Activated gamma-delta T cell treated with Interleukin-2 at 50 U/mL for 16 hours (primary cell): ENCODE measurements around the gene PLSCR1.
"Not testable (repeated sequence)": the region's sequence is repeated elsewhere in the genome, so short reads cannot be mapped to it uniquely, and the experiment has no call there.

Source experiments
- DNase-seq: peaks from one replicate; pipeline ENCODE4 v3.0.0-alpha.2; 2020

PLSCR1 gene

DNA sequence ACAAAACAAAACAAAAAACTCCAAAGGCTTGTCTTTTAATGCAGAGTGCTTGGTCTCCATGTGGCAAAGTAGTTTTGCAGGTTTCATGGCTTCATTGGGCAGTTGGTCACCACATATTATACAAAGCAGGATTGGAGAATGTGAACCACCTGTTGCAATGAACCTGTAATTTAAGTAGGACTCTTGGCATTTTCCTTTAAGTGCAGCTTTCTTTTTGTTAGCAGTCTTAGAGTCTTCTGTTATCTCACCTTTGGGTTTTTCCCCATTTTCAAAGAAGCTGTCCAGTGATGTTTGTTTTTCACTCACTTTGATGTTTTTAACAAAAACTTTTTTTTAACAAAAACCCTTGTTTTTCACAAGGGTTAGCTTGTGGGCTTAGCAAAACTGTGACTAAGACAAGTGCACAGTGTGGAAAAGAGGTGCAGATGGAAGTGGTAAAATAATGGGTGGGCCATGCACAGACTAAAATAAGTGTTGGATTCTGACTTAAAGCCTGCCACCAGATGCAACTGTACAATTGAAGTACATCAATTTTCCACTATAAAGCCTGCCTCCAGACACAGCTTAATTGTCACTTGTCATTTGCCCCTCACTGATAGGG lies 2.9 kb upstream of the PLSCR1 start:
- DNase-seq: no peak

GRCh38 chr3:146546366-146546965 lies 2.1 kb upstream of the PLSCR1 start:
- DNase-seq: no peak

DNA sequence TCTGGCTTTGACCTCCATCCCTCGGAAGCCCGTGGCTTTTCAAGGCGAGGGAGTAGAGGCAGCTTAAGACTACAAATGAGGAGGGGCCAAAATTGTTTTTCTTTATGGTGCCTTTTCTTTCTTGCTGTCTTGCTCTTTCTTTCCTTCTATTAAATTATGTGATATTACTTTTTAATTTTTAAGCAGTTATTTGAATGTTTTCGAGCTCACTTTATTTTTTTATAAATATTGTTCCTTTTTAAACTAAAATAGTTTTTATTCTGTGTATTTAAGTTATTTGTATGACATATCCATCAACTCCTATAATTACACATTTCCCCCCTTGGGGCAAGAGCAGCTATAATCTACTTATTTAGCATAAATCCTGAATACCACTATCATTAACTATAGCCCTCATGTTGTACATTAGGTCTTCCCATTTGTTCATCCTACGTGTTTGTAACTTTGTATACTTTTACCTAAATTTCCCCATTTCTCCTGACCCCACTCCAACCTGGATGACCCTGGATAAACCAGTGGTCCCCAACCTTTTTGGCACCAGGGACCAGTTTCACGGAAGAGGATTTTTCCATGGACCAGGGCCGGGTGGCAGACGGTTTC lies 622 bp upstream of the PLSCR1 start:
- no peak for DNase-seq

DNA sequence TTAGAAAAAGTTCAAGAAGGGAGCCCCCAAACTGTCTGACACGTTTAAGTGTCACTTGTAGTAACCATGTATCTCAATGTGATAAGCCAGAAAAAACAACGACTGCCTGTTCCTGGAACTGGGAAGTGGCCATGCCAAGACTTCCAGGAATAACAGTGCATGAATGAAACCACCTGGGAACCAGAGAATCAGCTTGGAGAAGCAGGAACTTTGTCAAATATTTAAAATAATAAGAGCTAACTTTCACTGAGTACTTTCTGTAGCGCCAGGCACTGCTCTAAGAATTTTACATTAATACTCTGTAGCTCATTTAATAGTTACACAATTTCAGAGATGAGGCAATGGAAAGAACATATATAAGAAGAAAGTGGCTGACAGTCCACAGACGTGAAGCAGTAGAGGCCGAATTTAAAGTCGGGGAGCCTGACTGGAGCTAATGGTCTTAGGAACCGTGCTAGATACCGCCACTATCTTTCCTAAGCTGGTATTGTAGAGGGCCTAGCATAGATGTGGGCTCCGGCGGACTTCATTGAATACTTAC lies 876 bp downstream of the PLSCR1 start:
- DNase-seq: no peak

DNA sequence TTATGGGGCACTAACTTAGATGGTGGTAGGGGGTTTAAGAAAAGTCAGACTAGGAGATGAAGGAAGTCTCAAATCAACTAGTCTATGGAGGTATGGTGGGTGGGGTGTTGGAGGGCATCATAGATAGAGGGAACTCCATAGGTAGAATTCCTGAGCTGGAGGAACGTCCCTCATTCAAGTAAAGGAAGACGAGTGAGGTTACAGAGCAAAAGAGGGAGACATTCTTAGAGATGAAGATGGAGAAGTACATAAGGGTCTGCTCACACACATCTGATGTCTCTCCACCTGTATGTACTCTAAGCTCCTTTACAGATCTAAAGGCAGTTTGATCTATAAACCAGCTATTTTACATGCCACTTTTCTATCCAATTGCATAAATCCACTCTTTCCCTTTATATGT lies 1.4 kb downstream of the PLSCR1 start:
- no peak for DNase-seq

GRCh38 chr3:146542179-146542578 lies 2.2 kb downstream of the PLSCR1 start:
- DNase-seq: no peak

GRCh38 chr3:146540978-146541377 lies 3.4 kb downstream of the PLSCR1 start:
- no peak for DNase-seq

GRCh38 chr3:146540236-146540635 lies 4.2 kb downstream of the PLSCR1 start:
- DNase-seq: no peak

DNA sequence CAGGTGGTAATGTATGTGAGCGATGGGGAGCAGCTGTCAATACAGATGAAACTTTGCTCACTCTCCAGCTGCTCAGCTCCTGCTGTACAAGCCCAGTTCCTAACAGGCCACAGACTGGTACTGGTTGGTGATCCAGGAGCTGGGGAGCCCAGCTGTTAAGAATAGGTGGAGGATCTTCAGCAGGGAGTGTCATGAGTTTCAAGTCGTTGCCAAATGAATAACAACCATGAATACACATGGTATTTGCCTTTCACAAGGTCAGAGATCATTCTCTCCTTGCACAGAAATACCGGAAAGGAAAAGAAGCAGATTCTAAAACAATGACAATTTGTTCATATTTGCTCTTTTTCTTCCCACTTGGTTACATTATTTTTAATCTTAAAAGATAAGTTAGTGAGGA lies 5.1 kb downstream of the PLSCR1 start:
- no peak for DNase-seq

DNA sequence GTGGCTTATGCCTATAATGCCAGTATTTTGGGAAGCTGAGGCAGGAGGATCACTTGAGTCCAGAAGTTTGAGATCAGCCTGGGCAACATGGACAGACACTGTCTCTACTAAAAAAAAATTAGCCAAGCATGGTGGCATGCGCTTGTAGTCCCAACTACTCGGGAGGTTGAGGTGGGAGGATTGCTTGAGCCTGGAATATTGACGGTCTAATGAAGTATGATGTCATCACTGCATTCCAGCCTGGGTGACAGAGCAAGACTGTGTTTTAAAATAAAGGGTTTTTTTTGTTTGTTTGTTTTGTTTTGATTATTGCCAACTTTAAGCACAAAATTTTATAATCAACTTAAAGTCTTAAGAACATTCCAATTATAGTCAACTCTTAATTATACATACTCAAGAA lies 6.8 kb downstream of the PLSCR1 start:
- no peak for DNase-seq

- DNase-seq: no peak
These were observed 7.7 kb downstream of the PLSCR1 start for GRCh38 chr3:146536681-146537080.

GRCh38 chr3:146532406-146532805 lies 12.0 kb downstream of the PLSCR1 start:
- no peak for DNase-seq

GRCh38 chr3:146530609-146531008 lies 13.8 kb downstream of the PLSCR1 start:
- no peak for DNase-seq

GRCh38 chr3:146529021-146529420 lies 15.4 kb downstream of the PLSCR1 start:
- DNase-seq: no peak

DNA sequence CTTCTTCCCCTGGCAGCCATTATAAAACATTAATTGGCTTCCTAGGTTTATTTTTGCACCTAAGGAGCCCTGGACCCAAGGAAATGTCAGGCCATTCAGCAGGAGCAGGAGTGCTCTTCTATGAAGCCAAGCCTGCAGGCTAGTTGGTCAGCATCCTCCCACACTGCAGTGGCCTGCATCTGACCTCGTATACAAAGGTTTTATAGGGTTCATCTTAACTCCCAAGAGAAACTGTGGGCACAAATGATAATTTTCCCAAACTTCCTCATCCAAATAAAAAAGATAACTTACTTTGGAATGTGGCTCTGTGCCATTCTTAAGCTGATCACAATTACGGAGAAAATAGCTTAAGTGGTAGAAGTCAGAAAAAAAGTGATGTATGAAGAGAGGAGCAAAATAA lies 19.4 kb downstream of the PLSCR1 start:
- DNase-seq: no peak

GRCh38 chr3:146523531-146523930 lies 20.9 kb downstream of the PLSCR1 start:
- DNase-seq: no peak

DNA sequence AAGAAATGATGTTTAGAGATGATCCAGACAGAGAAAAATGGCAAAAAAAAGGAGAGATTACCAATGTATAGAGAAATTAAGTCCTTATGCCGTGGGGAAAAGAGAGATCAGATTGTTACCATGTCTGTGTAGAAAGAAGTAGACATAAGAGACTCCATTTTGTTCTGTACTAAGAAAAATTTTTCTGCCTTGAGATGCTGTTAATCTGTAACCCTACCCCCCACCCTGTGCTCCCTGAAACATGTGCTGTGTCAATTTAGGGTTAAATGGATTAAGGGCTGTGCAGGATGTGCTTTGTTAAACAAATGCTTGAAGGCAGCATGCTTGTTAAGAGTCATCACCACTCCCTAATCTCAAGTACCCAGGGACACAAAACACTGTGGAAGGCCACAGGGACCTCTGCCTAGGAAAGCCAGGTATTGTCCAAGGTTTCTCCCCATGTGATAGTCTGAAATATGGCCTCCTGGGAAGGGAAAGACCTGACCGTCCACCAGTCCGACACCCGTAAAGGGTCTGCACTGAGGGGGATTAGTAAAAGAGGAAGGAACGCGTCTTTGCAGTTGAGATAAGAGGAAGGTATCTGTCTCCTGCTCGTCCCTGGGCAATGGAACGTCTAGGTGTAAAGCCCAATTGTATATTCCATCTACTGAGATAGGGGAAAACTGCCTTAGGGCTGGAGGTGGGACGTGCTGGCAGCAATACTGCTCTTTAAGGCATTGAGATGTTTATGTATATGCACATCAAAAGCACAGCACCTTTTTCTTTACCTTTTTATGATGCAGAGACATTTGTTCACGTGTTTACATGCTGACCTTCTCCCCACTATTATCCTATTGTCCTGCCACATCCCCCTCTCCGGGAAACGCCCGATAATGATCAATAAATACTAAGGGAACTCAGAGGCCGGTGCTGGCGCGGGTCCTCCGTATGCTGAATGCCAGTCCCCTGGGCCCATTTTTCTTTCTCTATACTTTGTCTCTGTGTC lies 21.9 kb downstream of the PLSCR1 start:
- DNase-seq: not testable (repeated sequence)

DNA sequence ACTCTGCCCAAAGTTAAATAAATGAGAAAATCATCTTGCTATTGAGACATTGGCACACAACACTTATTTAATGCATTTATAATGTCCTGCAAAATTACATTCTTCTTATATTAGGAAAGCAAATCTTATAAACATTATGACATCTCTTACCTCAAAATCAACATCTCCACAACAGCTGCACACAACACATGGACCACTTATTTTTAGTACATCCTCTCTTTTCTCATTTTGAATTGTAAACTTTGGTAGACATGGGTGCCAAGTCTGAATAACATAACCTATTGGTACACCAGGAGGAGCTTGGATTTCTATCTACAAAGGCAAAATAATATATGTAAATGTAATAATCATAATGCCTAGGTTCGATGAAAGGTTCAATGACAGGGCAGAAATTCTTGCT lies 23.0 kb downstream of the PLSCR1 start:
- no peak for DNase-seq

GRCh38 chr3:146519810-146520209 lies 24.6 kb downstream of the PLSCR1 start:
- DNase-seq: no peak

GRCh38 chr3:146517684-146518435 lies 26.5 kb downstream of the PLSCR1 start:
- DNase-seq: no peak

DNA sequence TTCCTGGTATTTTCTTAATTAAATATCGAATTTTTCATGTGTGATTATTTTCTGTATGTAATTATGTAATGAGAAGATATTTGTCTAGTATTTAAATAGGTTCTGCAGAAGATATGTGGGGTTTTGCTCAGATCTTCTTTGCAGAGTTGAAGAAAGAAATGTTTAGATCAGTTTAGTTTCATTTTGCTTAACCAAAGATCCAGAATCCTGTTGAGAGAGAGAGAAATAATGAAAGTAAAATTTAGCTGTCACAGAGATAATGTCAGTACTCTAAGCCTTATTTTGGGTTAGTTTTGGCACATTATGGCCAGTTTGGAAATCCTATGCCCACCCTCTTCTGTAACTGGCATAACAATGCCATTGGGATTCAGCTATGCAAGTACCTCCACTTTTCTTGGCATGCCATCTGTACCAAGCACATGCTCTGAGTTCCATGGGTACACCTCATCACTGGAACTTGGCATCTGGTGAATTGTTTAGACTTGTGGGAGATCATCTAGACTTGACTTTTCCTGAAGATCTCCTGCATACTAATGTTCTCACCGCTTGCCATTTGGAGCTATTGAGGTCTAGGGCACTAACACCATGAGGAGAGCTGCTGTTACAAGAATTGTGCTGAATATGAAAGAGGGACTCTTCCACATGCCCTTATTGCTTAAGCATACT lies 30.9 kb downstream of the PLSCR1 start:
- no peak for DNase-seq
